Subcutaneous abdominal adipose tissue (tissue), 5 donors: ENCODE measurements around the gene ADGRL3.

ENCODE experiments used
- H3K27ac ChIP-seq: one replicate; pipeline ENCODE4 v1.7.0; 2013; ENCODE audit warnings: low read depth, mild to moderate bottlenecking, inconsistent platforms, low read length, moderate library complexity
- H3K27me3 ChIP-seq, 5 donors: one replicate each; pipeline ENCODE4 v1.7.0; 2013; ENCODE audit warnings: low read length in 5 of 5, inconsistent platforms in 1 of 5; ENCODE audit not compliant: control insufficient read depth in 5 of 5, insufficient read depth in 4 of 5
- H3K36me3 ChIP-seq, 5 donors: one replicate each; pipeline ENCODE4 v1.7.0; 2013; ENCODE audit warnings: low read length in 5 of 5; ENCODE audit not compliant: control insufficient read depth in 5 of 5, insufficient read depth in 5 of 5
- H3K4me1 ChIP-seq, 5 donors: one replicate each; pipeline ENCODE4 v1.7.0; 2013; ENCODE audit warnings: low read length in 5 of 5, mild to moderate bottlenecking in 3 of 5, moderate library complexity in 1 of 5; ENCODE audit not compliant: control insufficient read depth in 5 of 5, insufficient read depth in 5 of 5
- H3K4me3 ChIP-seq, 5 donors: one replicate each; pipeline ENCODE4 v1.7.0; 2013; ENCODE audit warnings: low read length in 5 of 5, low read depth in 1 of 5
- H3K9ac ChIP-seq, 5 donors: one replicate each; pipeline ENCODE4 v1.7.0; 2013; ENCODE audit warnings: low read length in 5 of 5, mild to moderate bottlenecking in 4 of 5, moderate library complexity in 3 of 5
- H3K9me3 ChIP-seq, 5 donors: one replicate each; pipeline ENCODE4 v1.7.0; 2013; ENCODE audit warnings: low read length in 5 of 5; ENCODE audit not compliant: control insufficient read depth in 5 of 5
- donor health status: healthy.
- donor health status: healthy.
- donor health status: healthy.
- donor health status: healthy.
- donor health status: healthy.

Gene ADGRL3

DNA sequence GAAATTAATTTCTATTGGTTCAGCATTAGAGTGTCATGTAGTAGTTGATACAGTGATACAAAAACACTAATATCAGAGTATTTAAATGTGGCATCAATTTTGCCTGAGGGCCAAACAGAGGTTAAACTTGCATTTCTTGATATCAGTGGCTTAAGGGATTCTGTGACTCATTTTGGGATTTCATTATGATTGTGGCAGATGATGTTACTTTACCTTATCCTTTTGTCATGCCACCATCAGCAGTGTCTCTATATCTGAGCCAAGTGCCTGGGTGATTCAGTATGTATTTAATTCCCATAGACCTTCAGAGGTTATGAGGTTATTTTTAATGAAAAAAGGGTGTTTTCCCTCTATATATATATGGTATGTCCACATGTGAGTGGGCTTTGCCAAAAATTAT, 582.9 kb downstream of the ADGRL3 start:
- H3K36me3 ChIP-seq, result no peaks in the 10 kb centered on the region

DNA sequence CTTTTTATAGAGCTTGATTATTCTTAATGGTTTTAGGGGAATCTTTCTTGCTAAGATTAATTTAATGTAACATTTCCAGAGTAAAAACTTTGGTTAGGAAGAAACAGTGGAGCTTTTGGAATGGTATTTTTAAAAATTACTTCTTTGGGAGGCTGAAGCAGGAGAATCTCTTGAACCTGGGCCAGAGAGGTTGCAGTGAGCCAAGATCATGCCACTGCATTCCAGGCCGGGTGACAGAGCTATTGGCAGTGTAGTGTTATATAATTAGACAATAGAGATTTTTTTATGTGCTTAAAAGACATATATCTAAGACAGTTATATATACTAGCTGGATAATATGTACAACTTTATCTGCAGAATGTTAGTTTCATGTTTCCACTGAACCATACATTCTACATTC, 585.6 kb downstream of the ADGRL3 start:
- Histone ChIP-seq H3K9me3 (no peaks in the 10 kb centered on the region), H3K4me3 (no peak overlapping the region), H3K27me3 (no peaks in the 10 kb centered on the region), H3K36me3 (no peaks in the 10 kb centered on the region), H3K27ac (no peak overlapping the region), H3K4me1 (no peaks in the 10 kb centered on the region), H3K9ac (no peak overlapping the region)

More for the DNA sequence above, 582.9 kb downstream of the ADGRL3 start:
- H3K9ac ChIP-seq, result no peak overlapping the region
- H3K4me1 ChIP-seq, result no peaks in the 10 kb centered on the region
- H3K27ac ChIP-seq, result no peak overlapping the region
- H3K9me3 ChIP-seq, result no peaks in the 10 kb centered on the region
- no peak overlapping the region for H3K4me3 ChIP-seq
- H3K27me3 ChIP-seq, result no peaks in the 10 kb centered on the region

DNA sequence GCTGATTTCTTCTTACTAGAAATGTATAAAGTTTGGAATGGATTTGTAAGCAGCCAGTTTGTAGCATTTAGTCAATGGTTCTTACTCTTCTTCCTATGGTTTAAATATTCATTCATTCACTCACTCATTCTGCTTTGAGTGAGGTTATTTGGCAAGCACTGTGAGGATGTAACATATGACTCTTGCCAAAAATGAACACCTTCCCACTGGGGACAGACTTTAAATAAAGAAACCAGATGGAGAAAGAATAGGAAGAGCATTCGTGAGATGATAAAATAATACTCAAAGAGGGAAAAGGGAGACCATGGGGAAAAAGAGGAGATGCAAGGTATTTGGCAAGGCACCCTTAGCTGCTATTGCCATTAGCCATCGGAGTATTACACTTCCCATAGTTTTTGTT, 586.1 kb downstream of the ADGRL3 start:
- no peaks in the 10 kb centered on the region for H3K27me3 ChIP-seq
- H3K4me1 ChIP-seq, result no peaks in the 10 kb centered on the region
- H3K36me3 ChIP-seq, result no peaks in the 10 kb centered on the region
- no peak overlapping the region for H3K27ac ChIP-seq
- no peaks in the 10 kb centered on the region for H3K9me3 ChIP-seq
- H3K9ac ChIP-seq, result no peak overlapping the region
- H3K4me3 ChIP-seq, result no peak overlapping the region

DNA sequence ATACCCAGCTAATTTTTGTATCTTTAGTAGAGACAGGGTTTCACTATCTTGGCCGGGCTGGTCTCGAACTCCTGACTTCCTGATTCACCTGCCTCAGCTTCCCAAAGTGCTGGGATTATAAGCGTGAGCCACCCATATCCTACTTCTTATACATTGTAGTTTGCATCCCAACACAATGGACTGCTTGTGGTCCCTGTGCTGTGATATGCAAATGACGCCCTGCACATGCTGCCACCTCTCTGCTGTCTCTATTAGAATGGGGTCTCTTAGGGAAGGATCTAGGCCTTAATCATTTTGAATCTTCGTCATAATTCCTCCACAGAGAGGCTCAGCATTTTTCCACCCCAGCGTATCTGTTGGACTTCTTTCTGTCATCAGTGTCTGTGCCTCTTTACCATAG, 595.9 kb downstream of the ADGRL3 start:
- Histone ChIP-seq H3K36me3 (no peaks in the 10 kb centered on the region), H3K9ac (no peak overlapping the region), H3K27me3 (no peaks in the 10 kb centered on the region), H3K27ac (no peak overlapping the region), H3K9me3 (peaks cover 0 to 4% (median 0%) of the 10 kb centered on the region in 5 donors), H3K4me3 (no peak overlapping the region), H3K4me1 (no peaks in the 10 kb centered on the region)

DNA sequence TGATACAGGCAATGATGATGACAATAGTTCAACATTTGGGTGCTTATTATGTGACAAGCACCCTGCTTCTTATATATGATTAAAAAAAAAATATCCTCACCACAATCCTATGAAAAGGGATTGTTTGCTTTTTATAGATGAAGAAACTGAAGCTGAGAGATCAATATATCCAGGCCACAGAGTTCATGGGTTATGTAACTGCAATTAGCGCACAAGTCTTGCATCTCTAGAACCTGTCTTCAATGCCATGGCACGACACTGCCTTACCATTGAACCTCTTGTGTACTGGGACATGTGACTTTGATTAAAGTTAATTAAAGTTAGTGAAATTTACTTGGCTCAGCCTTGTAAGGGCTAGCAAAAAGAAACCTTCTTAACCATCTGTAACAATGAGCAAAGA, 599.7 kb downstream of the ADGRL3 start:
- no peak overlapping the region for H3K27ac ChIP-seq
- H3K36me3 ChIP-seq, result no peaks in the 10 kb centered on the region
- H3K4me1 ChIP-seq, result no peaks in the 10 kb centered on the region
- H3K9me3 ChIP-seq, result no peaks in the 10 kb centered on the region
- no peak overlapping the region for H3K4me3 ChIP-seq
- no peak overlapping the region for H3K9ac ChIP-seq
- H3K27me3 ChIP-seq, result no peaks in the 10 kb centered on the region

DNA sequence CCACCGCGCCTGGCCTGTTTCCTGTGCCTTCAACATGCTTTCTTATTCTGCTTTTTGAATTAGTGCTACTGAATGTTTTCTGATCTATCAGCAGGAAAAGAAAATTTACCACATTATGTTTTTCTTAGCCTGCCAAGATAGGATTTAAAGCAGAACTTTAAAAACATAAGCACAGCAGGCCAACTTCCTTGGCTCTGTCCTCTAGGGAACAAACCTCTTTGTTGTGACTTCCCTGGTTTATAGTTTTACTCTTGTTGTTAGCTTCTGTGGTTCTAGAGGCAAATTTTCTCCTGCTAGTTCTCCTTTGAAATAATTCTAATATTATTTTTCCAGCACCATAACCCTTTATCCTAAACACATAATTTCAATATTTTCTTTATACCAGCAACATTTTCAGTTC, 605.1 kb downstream of the ADGRL3 start:
- Histone ChIP-seq H3K4me3 (no peak overlapping the region), H3K36me3 (no peaks in the 10 kb centered on the region), H3K9ac (no peak overlapping the region), H3K27ac (no peak overlapping the region), H3K4me1 (no peaks in the 10 kb centered on the region), H3K9me3 (no peaks in the 10 kb centered on the region), H3K27me3 (no peaks in the 10 kb centered on the region)

DNA sequence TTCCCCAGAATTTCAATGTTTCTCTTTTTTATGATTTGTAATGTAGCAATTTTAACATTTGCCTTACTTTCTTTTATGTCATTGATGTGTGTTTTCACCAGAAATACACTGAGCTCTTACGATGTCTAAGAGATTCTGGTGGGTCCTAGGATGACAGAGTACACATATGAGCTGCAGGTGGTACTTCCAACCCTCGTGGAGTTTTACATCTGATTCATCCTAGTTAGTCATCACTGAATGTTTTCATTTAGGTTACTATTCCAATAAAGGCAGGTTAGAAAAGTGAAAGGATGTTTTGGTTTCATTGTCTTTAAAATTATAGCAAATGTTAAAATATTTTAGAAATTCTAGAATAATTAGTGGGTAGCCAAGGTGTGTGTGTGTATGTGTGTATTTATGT, 605.9 kb downstream of the ADGRL3 start:
- H3K36me3 ChIP-seq, result no peaks in the 10 kb centered on the region
- H3K9me3 ChIP-seq, result no peaks in the 10 kb centered on the region
- no peak overlapping the region for H3K9ac ChIP-seq
- H3K27ac ChIP-seq, result no peak overlapping the region
- H3K27me3 ChIP-seq, result no peaks in the 10 kb centered on the region
- H3K4me1 ChIP-seq, result no peaks in the 10 kb centered on the region
- H3K4me3 ChIP-seq, result no peak overlapping the region

DNA sequence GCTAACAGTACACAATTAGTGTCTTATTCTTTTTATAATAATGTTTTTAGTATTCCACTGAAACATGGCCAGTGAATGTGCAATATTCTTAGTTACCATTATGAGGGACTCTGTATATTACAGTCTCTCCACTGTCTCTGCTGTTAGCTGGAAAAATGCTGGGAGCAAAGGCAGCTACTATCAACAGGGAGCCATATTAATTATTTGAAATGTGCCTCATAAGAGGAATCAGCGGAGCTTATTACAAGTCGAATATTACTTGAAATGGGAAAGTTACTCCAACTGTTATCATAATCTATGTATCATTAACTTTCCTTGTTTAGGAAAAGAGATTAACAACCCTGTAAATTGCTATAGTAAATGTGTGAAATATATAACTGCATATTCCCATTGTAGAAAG, 612.0 kb downstream of the ADGRL3 start:
- H3K9ac ChIP-seq, result no peak overlapping the region
- H3K36me3 ChIP-seq, result no peaks in the 10 kb centered on the region
- peaks cover 0 to 5% (median 0%) of the 10 kb centered on the region in 5 donors for H3K9me3 ChIP-seq
- no peak overlapping the region for H3K4me3 ChIP-seq
- H3K27ac ChIP-seq, result no peak overlapping the region
- H3K4me1 ChIP-seq, result no peaks in the 10 kb centered on the region
- H3K27me3 ChIP-seq, result no peaks in the 10 kb centered on the region

DNA sequence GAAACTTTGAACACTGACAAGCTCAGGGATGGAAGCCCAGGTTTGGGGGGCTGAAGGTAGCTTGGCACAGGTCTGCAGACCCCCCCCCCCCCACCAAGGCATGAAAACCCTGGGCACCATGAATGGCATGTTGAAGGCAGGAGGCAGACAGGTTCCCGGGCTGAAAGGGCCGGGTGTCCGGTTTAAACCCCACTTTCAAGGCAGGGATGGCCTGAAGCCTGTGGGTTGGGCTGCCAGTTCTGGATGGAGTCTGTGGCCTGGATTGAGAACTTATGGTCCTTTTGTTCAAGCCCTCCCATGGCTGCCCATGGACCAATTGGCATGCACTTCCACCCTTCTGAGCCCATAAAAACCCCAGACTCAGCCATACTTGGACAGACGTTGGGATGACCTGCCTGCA, 616.9 kb downstream of the ADGRL3 start:
- H3K27me3 ChIP-seq, result no peaks in the 10 kb centered on the region
- H3K36me3 ChIP-seq, result no peaks in the 10 kb centered on the region
- no peaks in the 10 kb centered on the region for H3K4me1 ChIP-seq
- no peak overlapping the region for H3K4me3 ChIP-seq
- no peak overlapping the region for H3K27ac ChIP-seq
- peaks cover 0 to 8% (median 2%) of the 10 kb centered on the region in 5 donors for H3K9me3 ChIP-seq
- H3K9ac ChIP-seq, result no peak overlapping the region

DNA sequence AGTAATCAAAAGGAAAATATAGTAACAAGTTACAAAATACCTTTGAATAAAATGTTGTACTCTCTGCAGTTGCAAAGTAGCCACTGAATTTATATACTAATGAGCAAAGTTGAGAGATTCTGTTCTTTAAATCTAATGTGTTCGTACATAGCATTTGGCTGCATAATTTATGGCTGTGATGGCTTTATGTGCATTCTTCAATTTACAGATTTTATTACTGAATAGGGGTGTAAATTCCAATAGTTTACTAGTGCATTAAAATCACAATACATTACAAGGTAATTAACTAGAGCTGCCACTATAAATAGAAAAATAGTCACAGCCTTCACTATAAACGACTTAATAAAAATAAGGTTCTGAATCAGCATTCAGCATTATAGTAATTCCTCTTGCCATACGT, 620.0 kb downstream of the ADGRL3 start:
- Histone ChIP-seq H3K4me3 (no peak overlapping the region), H3K27ac (no peak overlapping the region), H3K9ac (no peak overlapping the region), H3K36me3 (no peaks in the 10 kb centered on the region), H3K4me1 (no peaks in the 10 kb centered on the region), H3K27me3 (no peaks in the 10 kb centered on the region), H3K9me3 (peaks cover 0 to 8% (median 2%) of the 10 kb centered on the region in 5 donors)

DNA sequence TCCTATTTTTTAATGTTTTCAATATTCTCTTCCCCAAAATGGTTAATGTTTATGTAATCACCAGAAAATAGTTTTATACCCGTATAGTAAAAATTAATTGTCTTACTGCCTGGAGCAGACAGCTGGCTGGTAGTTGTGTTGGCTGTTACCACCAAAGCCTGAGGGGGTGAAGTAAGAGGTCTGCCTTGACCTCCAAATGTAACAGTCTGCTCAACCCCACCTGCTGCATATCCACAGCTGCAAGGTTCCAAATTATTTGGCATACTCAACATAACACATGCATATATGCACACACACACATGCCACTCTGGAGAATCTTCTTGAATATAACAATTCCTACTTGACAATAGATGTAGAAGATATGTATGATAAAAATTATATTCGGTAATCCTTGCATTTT, 624.3 kb downstream of the ADGRL3 start:
- Histone ChIP-seq H3K9ac (no peak overlapping the region), H3K4me3 (no peak overlapping the region), H3K4me1 (no peaks in the 10 kb centered on the region), H3K36me3 (no peaks in the 10 kb centered on the region), H3K27ac (no peak overlapping the region), H3K27me3 (no peaks in the 10 kb centered on the region), H3K9me3 (no peaks in the 10 kb centered on the region)
